AG20443 (cell line): ENCODE measurements around the gene FUT3.

ENCODE experiments used
- DNase-seq: peaks from one replicate; pipeline ENCODE4 v3.0.0; 2012; ENCODE audit warnings: low spot score, mixed read lengths

The FUT3 gene

DNA sequence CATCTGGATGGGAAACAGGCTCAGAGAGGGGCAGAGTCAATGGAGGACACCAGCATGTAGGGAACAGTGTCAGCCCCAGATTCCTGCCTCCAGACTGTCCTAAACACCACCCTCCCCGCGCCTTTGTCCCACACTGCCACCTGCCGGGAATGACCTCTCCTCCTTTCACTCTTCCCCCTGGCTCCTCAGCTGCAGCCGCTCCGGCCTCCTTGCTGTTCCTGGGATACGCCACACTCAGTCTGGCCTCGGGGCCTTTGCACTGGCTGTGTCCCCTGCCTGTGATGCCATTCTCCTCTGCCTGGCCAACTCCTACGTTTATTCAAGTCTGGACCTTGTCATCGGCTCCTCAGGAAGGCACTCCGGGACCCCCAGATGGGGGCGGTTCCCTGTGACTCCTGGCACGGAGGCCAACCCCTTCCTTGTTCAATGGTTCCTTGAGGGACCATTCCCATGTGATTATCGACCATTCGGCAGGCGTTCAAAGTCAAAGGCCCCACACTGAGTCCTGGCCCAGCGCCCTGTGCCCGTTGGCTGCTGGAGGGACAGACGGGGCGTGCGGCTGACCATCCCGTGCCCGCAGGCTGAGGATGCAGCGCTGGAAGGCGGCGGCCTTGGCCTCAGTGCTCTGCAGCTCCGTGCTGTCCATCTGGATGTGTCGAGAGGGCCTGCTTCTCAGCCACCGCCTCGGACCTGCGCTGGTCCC lies 27.5 kb downstream of the FUT3 start:
- DNase-seq = peak; percentile 40

DNA sequence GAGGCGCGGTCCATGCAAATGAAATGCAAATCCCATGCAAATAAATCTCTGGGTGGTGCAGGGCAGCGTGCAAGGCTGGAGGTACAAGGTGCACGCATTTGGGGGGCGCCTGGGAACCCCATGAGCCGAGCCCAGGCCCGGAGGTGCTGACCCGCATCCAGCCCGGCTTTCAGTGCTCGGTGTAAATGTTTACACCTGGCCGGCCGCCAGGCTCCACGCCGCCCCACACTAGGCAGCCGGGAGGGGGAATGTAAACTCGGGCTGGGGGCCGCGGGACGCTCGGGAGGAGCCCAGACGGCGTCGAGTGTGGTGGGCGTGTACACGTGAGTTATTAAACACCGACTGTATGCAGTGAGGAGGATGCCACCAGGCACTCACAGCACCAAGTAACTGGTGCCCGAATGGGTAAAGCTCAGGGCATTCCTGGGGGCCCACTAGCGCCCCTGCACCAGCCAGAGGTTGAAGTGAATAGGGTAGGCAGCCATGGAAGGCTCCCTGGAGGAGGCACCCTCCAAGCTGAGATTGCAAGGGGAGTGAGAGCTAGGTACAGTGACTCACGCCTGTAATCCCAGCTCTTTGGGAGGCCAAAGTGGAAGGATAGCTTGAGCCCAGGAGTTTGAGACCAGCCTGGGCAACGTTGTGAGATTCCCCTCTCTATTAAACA lies 28.9 kb downstream of the FUT3 start:
- no peak for DNase-seq

DNA sequence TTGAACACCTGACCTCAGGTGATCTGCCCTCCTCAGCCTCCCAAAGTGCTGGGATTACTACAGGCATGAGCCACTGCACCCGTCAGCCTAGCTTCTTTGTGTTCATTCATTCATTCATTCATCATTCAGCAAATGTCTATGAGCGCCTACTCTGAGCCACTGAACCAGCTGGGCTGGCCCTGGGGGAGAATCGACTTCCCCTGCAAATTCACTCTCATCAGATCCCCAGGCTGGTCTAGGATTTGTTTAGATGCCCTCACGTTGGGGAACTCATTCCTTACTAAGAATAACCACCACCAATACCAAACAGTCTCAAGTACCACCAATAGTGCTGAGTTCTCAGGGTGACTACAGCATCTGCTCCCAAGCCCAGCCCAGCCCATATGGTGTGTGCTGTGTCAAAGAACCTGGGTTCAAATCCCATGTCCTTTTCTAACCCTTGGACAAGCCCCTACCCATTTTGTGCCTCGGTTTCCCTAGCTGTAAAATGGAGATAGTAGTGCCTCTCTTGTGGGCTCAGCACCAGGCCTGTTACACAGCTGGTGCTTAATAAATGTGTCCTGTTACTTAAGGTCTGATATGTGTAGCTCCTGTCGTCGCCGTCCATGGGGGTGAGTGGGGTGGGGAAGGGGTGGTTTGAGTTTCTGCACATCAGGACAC lies 29.6 kb downstream of the FUT3 start:
- DNase-seq = no peak

DNA sequence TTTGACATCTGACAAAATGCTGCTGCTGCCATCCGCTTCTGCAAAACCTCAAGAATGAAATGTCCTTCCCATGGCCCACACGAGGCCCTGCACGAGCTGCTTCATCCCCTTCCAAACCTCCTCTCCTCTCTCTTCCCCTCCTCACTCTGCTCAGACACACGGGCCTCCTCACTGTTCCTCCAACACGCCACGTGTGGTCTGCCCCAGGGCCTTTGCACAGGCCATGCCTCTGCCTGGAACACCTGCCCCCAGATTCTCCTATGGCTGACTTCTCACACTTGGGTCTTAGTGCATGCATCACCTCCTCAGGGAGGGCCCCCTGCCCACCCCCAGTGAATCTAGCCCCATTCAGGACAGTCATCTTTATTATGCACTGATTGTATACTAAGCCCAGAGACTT lies 30.5 kb downstream of the FUT3 start:
- DNase-seq = no peak

DNA sequence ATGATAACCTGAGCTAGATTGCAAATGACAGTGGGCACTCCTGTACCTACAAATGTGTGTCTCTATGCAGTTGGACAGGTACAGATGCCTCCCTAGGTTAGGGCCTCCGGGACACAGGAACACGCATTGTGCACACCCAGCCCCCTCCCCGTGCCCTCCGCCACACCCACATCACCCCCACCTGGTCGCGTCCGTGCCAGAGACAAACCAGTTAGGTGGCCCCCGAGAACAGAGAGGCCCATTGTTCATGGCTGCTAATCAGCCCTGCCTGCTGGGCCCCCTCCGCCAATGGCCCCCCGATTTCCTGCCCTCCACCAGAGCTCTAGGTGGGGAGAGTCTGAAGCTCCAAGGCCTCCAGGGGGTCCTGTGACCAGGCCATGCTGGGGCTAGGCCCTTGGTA lies 32.7 kb downstream of the FUT3 start:
- no peak for DNase-seq

DNA sequence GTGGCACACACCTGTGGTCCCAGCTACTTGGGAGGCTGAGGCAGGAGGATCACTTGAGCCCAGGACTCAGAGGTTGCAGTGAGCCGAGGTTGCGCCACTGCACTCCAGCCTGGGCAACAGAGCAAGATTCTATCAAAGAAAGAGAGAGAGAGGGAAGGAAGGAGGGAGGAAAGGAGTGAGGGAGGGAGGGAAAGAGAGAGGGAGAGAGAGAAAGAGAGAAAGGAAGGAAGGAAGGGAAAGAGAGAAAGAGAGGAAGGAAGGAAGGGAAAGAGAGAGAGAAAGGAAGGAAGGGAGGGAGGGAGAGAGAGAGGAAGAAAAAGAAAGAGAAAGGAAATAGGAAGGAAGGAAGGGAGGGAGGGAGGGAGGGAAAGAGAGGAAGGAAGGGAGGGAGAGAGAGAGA lies 34.0 kb downstream of the FUT3 start:
- no peak for DNase-seq

DNA sequence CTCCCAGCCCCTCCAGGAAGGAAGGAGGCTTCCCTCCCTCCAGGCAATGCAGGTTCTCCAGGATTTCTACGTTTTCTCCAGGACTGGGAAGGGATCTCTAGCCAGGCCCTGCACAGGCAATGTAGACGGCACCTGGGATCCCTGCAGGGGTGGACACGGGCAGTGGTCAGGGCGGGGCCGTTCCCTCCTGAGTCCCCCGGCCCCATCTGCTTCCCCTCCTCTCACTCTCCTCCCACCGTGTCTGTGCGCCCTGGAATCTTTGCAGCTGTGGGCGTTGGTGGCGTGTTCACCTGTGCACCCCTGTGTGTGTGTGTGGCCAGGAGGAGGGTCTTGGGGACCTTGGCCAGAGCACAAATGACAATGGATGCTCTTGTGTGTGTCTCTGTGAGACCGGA lies 36.4 kb downstream of the FUT3 start:
- no peak for DNase-seq

DNA sequence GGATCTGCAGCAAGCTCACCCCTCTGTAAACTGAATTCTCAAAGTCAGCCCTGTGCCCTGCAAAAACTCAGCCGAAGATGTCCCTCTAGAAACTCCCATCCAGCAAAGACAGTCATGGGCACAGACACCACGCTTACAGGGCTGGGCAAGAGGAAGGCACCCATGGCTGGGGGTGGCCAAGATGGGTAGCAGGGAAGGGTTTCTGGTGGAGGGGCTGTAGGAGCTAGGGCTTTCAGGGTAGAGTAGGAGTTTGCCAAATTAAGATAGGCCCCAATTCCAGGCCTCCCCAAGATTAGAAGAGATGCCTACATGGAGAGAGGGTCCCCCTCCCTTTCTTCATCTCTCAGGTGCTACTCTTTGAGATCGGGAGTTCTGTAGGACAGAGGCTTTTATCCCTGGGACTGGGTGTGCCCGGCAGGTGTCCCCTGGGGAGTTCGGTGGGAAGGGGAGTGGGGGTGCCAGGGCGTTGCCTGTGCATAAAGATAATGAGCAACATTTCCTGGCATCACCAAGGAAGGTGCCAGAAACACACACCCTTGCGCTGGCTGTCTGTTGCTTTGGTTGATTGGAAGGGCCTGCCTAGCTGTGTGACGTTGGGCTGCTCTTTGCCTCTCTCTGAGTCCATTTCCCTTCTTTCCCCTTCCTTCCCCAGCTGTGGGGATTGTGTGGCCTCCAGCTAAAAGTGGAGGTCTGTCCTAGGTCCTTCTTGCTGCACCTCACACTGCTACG lies 37.0 kb downstream of the FUT3 start:
- DNase-seq = no peak

DNA sequence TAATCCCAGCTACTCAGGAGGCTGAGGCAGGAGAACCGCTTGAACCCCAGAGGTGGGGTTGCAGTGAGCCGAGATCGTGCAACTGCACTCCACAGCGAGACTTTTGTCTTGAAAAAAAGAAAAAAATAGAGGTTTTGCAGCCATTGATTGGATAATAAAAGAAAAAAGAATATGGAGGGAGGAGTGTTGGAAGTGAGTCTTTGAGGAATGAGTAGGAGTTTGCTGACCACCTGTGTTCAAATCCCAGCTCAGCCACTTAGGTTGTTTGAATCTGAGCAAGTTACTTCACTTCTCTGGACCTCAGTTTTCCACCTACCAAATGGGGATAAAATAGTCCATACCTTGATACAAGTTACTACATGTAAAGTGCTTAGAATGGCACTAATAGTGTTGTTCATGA lies 40.1 kb downstream of the FUT3 start:
- no peak for DNase-seq

DNA sequence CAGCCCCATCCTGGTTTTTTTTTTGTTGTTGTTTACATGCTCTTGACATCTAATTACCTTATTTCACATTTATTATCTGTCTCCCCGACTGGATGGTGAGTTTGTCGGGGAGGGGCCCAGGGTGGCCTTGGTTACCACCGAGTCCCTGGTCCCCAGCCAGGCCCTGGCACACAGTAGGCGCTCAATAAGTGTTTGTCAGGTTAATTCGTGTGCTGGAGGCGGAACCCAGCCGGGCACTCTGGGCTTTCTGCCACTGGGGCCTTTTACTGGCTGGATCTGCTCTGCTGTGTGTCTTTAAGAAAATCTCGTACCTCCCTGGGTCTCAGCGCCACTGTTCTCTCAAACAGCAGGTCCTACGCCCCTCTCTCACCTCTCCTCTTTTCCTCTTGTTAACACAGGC lies 41.8 kb downstream of the FUT3 start:
- no peak for DNase-seq

DNA sequence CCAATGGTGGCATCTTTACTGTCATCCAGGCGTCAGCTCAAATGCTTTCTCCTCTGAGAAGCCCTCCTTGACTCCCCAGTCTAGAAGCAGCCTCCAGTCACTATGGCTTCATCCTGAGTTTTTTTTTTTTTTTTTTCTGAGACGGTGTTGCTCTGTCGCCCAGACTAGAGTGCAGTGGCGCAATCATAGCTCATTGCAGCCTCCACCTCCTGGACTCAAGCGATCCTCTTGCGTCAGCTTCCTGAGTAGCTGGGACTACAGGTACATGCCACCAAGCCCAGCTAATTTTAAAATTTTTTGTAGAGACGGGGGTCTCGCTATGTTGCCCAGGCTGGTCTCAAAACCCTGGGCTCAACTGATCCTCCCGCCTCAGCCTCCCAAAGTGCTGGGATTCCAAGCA lies 42.2 kb downstream of the FUT3 start:
- no peak for DNase-seq

DNA sequence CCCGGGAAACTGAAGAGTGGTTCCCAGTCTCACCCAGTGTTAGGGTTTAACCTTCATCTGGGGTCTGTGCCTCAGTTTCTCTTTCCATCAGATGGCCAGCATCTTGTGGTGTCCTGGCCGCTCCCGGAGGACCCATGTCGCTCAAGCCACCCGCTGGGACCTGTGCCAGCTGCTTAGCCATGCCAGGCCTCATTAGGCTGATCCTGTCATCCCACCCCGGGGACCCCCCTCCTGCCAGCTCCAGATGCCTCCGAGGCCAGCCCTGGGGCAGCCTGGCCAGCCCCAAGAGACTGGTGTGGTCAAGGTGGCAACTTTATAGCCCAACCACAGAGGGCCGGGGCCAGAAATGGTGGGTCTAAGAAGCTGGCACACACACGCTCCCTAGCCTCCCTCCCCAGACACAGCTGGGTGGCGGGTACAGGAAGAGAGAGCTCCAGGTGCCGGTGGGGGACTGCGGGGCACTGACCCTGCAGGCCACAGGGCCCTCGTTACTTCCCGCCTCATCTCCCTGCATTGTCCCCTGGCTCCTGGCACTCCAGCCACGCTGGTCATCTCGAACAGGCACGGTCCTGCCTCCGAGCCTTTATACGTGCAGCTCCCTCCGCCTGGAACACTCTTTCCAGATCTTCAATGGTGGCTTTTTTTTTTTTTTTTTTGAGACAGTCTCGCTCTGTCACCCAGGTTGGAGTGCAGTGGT lies 43.0 kb downstream of the FUT3 start:
- no peak for DNase-seq

DNA sequence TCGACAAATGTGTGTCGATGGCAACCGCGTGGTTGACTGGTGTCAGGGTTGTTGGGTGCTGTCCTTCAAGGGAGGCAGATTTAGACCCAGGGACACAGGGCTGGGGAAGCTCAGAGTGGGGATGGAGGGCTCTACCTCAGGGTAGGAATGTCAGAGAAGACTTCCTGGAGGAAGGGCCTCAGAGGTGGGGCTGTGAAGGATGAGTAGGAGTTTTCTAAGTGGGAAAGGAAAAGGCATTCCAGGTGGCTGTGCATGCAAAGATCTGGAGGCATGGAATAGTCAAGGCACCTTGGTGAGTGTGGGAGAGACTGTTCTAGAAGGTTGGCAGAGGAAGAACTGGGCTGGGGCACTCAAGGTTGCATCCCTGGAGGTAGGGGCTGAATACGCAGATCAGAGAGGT lies 44.3 kb downstream of the FUT3 start:
- no peak for DNase-seq

DNA sequence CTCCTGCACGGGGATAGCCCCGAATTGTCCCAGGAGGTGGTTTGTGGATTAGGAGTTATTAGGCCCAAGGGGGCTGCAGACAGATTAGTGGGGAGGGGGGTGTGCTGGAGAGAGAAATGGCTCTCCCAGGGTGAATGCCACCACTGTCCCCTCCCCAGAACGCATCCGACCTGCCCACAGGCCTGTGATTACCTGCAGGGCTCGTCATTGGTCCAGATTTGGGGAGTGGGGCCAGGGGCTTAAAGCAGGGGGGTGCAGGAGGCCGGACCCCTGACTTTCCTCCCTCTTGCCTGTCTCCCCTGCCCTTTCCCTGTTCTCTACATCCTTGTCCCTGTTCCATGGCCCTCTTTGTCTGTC lies 45.1 kb downstream of the FUT3 start:
- no peak for DNase-seq

DNA sequence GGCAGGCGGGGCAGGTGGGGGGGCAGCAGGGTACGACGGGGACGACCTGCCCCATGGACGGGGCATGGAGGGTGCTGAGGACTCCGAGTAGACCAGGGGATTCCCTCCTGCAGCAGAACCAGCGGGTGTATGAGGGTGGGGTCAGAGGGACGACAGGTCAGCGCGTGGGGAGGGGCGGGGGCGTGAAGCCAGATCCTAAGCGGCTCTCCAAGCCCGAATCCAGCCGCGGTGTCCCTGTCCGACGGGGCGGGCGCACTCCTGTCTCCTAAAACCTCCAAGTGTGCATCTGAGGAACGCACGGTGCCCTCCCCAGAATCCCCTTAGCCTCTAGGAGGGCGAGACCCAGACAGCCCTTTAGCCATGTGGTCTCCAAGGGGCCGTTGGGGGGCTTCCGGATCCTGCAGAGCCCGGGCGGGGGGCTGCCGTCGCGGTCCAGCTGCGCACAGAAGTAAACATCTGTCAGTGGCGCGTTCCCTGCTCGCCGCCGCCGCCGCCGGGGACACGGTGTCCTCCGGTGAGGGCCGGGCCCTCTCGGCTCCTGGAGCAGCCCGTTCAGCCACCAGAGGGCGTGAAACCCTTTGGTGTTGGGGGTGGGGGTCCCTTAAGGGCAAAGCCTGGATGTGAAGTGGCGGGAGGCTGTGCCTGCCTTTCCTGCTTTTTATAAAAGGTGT lies 45.7 kb downstream of the FUT3 start:
- peak; percentile 76 for DNase-seq

DNA sequence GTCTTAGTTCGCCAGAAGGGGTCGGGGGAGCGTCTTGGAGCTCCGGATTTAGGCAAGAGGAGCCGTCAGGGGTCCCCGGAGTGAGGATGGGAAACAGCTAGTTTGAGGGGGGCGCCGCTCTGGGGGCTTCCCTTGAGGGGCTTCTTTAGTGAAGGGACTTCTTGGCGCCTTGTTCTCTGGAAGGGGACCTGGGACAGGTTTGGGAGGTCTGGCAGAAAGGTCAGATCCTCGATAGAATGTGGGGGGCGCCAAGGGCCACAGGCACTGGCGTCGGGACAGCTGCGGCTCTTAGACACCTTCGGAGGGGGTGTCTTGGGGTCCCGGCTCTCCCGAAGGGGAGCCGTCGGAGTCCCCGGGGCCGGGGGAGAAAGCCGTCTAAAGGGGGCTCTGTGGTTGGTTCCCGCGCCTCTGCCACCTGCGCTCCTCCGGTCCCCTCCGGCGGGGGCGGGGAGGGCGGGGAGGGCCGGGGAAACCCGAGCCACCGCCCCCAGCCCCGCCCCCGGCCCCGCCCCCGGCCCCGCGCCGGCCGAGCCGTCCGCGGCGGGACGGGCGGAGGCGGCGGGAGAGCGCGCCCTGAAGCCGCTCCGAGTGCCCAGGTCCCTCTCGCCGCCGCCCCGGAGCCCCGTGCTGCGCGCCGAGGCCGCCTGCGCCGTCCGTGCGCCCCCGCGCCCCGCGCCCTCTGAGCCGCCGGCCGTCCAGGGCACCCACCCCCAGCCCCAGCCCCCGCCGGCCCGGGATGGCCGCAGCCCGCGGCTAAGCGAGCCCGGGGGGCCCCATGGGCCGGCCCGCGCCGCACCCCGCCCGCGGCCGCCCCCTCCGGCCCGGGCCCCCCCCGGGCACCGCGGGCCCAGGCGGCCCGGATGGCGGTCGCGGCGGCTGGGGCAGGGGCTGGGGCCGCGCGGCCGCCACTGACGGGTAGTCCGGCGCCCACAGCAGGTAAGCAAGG lies 46.5 kb downstream of the FUT3 start, which contains the start of gene NRTN:
TSS of gene NRTN (plus strand) at position 552 of the 946 bp plus-strand sequence. CDS start 19,099 bp downstream, outside the sequence.
- DNase-seq = peak; percentile 56

DNA sequence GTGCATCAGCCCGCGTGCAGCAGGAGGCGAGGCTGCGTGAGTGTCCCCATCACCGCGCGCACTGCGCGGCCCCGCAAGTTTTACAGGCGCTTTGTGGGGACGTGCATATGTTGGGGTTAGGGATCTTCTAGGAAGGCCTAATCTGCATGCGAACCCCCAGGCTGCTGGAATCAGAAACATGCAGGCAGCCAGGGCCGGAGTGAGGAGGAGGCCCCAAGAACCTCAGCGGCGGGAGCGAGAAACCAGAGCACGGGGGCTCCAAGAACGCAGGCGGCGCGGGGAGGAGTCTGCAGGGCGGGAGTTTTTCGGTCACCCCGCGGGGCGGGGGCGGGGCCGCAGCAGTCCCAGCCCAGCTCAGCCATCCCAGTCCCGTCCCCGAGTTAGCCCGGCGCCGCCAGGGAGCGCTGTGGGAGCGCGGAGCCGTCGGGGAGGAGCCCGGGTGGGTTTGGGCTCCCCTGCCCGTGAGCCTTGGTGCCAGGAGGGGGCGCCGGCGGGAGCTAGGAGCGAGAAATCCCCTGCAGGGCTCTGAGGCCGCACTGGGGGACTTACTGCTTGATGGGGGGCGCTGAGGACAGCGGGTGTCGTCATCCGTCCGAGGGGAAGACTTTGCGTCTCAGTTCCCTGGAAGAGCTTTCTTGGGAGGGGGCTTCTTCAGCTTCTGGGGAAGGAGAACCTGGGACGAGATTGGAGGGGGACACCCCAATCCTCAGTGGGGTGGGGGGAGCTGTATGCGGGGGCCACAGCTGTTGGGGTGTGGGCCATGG lies 47.3 kb downstream of the FUT3 start:
- DNase-seq = peak; percentile 97

DNA sequence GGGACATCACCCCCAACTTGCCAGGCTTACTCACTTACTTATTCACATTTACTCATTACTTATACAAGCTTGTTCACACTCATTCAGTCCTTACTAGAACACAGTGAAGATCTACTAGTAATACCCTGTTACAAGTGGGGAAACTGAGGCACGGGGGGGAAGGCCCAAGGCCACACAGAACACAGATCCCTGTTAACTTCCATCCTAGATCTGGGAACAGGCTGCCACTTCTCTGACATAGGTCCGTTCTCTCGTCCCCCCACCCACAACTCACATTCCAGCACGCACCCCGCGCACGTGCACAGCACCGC lies 47.9 kb downstream of the FUT3 start:
- no peak for DNase-seq

DNA sequence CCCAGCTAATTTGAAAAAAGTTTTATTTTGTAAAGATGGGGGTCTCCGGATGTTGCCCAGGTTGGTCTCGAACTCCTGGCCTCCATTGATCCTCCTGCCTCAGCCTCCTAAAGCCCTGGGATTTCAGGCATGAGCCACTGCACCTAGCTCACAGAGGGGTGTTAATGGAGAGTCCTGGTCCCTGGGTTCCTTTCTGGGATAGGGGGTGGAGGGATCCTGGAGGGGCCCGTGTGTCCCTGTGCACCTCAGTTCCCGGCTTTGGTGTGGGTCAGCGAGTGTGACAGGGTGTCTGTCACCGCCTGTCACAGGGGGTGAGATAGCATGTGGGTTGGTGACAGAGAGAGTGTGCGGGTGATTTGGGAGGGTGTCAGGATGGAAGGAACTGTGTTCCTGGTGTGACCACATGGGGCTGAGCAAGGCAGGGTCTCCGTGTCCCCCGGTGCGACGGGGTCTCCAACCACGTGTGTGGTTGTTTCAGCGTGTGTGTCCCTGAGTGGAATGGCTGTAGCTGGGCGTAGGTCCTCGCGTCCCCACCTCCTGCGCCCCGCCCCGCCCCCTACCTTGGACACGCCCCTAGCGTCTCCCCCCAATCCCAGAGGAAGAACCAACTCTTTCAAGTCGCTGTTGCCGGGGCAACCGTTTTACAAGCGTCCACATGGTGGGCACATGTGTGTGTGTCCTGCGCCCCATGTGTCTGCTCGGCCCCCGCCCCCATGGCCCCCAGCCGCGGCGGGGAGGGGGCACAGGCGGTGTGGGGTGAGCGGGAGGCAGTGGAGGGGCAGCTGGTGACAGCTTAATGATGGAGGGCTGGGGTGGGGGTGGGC lies 49.2 kb downstream of the FUT3 start:
- DNase-seq = no peak
